Measurements from ENCODE around the gene WDR64. TPM values are rescaled to one million over a fixed set of nuclear protein-coding genes. Genes with fewer than 3 reads are reported as not detected.
A peak's percentile ranks its signal among the peaks of the same experiment; 100 is the strongest.

WDR64 gene
- total and polyA plus RNA-seq, 2 of the 13 experiments (the other 11 are each of a cell fraction or from before 2014, with no cell fraction given) = not detected

DNA sequence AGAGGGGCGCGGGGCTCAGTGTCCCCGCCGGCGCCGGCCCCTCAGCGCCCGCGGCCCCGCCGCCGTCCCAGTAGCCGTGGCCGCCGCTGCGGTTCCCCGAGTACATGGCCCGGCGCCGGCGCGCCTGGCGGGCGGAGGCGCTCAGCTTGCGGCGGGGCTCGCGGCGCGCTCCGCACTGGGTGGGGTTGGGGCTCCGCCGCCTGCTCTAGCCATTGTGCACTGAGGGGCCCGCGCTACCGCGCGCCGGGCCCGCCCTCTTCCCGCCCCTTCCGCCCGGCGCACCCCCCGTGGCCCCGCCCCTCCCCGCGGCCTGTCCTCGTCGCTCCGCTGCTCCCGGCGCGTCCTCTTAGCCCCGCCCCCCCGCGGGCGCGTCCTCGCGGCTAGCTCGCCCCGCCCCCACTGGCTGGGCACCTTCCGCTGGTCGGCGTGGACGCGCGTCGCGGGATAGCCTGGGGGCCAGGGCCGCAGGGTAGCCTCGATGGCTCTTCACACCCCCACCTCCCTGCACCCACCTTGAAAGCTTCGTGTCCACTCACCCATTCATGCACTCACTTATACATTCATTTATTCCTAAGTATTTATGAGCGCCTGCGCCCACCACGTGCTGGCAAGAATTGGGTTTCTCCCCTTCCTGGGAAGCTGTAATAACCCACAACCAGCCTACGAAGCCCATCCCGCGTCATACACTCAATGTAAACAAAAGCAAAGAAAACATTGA is 11.8 kb upstream of the WDR64 start, which contains the start of the genes CHML and OPN3 (continued):
- TF ChIP-seq, protein P1, sequence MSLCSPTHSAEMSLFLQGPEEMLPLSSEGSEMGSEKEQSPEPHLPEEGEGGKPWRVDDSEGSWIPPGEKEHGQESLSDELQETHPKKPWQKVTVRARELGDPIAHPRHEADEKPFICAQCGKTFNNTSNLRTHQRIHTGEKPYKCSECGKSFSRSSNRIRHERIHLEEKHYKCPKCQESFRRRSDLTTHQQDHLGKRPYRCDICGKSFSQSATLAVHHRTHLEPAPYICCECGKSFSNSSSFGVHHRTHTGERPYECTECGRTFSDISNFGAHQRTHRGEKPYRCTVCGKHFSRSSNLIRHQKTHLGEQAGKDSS (CRISPR knock-in tag; IDR thresholded peaks at IDR 0.05; ENCODE audit: borderline replicate concordance, low read depth) = no peak
- TF ChIP-seq, protein P2, sequence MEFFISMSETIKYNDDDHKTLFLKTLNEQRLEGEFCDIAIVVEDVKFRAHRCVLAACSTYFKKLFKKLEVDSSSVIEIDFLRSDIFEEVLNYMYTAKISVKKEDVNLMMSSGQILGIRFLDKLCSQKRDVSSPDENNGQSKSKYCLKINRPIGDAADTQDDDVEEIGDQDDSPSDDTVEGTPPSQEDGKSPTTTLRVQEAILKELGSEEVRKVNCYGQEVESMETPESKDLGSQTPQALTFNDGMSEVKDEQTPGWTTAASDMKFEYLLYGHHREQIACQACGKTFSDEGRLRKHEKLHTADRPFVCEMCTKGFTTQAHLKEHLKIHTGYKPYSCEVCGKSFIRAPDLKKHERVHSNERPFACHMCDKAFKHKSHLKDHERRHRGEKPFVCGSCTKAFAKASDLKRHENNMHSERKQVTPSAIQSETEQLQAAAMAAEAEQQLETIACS (CRISPR knock-in tag; IDR thresholded peaks at IDR 0.05) = peak; percentile 97
- TF ChIP-seq ZNF83 (CRISPR knock-in tag; IDR thresholded peaks at IDR 0.05; ENCODE audit: borderline replicate concordance) (no peak), RXRB (CRISPR knock-in tag; IDR thresholded peaks at IDR 0.05; ENCODE audit: borderline replicate concordance) (no peak), PHF8 (CRISPR knock-in tag; IDR thresholded peaks at IDR 0.05) (no peak), ELF4 (CRISPR knock-in tag; IDR thresholded peaks at IDR 0.05; ENCODE audit: borderline replicate concordance) (no peak), KLF9 (CRISPR knock-in tag; IDR thresholded peaks at IDR 0.05; ENCODE audit: low read depth) (no peak), ZNF747 (CRISPR knock-in tag; IDR thresholded peaks at IDR 0.05; ENCODE audit: borderline replicate concordance) (no peak), ZNF350 (CRISPR knock-in tag; IDR thresholded peaks at IDR 0.05; ENCODE audit: borderline replicate concordance, low read depth) (no peak), HIVEP1 (CRISPR knock-in tag; IDR thresholded peaks at IDR 0.05) (no peak), SMARCE1 (IDR thresholded peaks at IDR 0.05; ENCODE audit: borderline replicate concordance) (no peak), ZNF724P (CRISPR knock-in tag; IDR thresholded peaks at IDR 0.05; ENCODE audit: borderline replicate concordance) (no peak), NFATC3 (CRISPR knock-in tag; IDR thresholded peaks at IDR 0.05) (no peak), ZNF619 (CRISPR knock-in tag; IDR thresholded peaks at IDR 0.05) (no peak), ZNF737 (CRISPR knock-in tag; IDR thresholded peaks at IDR 0.05; ENCODE audit: borderline replicate concordance) (no peak), FOXC1 (CRISPR knock-in tag; IDR thresholded peaks at IDR 0.05; ENCODE audit: borderline replicate concordance) (0 out of 2 replicates have a peak, but pooled peaks have one; percentile 61), MAZ (IDR thresholded peaks at IDR 0.05; ENCODE audit: borderline replicate concordance, low read depth, low read length) (peak; percentile 63; the same call in 1 of the 2 replicates), MAZ (CRISPR knock-in tag; IDR thresholded peaks at IDR 0.05; ENCODE audit: low read depth) (peak; percentile 64), SP140L (CRISPR knock-in tag; IDR thresholded peaks at IDR 0.05; ENCODE audit: borderline replicate concordance) (no peak), SP5 (CRISPR knock-in tag; IDR thresholded peaks at IDR 0.05; ENCODE audit: borderline replicate concordance, low read depth) (no peak; the same call in 1 of the 2 replicates)
- TF ChIP-seq, protein P3, sequence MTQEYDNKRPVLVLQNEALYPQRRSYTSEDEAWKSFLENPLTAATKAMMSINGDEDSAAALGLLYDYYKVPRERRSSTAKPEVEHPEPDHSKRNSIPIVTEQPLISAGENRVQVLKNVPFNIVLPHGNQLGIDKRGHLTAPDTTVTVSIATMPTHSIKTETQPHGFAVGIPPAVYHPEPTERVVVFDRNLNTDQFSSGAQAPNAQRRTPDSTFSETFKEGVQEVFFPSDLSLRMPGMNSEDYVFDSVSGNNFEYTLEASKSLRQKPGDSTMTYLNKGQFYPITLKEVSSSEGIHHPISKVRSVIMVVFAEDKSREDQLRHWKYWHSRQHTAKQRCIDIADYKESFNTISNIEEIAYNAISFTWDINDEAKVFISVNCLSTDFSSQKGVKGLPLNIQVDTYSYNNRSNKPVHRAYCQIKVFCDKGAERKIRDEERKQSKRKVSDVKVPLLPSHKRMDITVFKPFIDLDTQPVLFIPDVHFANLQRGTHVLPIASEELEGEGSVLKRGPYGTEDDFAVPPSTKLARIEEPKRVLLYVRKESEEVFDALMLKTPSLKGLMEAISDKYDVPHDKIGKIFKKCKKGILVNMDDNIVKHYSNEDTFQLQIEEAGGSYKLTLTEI (CRISPR knock-in tag; conservative IDR thresholded peaks at IDR 0.05) = no peak
- TF ChIP-seq, protein P4, sequence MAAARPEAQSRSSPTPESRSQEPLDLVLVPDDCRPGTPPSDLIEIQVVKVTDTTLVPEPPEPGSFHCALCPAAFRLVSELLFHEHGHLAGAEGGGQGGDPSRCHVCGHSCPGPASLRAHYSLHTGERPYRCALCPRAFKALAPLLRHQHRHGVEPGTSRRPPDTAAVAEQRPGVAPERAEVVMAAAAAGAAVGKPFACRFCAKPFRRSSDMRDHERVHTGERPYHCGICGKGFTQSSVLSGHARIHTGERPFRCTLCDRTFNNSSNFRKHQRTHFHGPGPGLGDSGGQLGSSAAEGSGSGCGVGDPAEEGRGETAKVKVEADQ (CRISPR knock-in tag; IDR thresholded peaks at IDR 0.05; ENCODE audit: borderline replicate concordance) = no peak
- TF ChIP-seq, protein P5, sequence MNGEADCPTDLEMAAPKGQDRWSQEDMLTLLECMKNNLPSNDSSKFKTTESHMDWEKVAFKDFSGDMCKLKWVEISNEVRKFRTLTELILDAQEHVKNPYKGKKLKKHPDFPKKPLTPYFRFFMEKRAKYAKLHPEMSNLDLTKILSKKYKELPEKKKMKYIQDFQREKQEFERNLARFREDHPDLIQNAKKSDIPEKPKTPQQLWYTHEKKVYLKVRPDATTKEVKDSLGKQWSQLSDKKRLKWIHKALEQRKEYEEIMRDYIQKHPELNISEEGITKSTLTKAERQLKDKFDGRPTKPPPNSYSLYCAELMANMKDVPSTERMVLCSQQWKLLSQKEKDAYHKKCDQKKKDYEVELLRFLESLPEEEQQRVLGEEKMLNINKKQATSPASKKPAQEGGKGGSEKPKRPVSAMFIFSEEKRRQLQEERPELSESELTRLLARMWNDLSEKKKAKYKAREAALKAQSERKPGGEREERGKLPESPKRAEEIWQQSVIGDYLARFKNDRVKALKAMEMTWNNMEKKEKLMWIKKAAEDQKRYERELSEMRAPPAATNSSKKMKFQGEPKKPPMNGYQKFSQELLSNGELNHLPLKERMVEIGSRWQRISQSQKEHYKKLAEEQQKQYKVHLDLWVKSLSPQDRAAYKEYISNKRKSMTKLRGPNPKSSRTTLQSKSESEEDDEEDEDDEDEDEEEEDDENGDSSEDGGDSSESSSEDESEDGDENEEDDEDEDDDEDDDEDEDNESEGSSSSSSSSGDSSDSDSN (CRISPR knock-in tag; IDR thresholded peaks at IDR 0.05) = peak; percentile 75; the same call in 1 of the 2 replicates
